Tibial nerve (tissue), 4 donors: ENCODE data around the gene NOX1. TPM values are rescaled to one million over a fixed set of nuclear protein-coding genes. Genes with fewer than 3 reads are reported as not detected.
"Not testable (repeated sequence)": the region's sequence is repeated elsewhere in the genome, so short reads cannot be mapped to it uniquely, and the experiment has no call there.

ENCODE experiments used
- DNase-seq, 2 donors: peaks; one replicate each; pipeline ENCODE4 v3.0.0-alpha.2; 2019; ENCODE audit warnings: low spot score in 2 of 2
- H3K27ac ChIP-seq, 4 donors: fragments of 200-600 bp; sonication (generic) in 3 of 4; one replicate each; pipeline ENCODE4 v1.5.1; 2017 to 2019; ENCODE audit warnings: mild to moderate bottlenecking in 1 of 4
- H3K27me3 ChIP-seq, 2 donors: fragments of 200-600 bp; sonication (generic) in 1 of 2; one replicate each; pipeline versions ENCODE4 v1.5.1 to v1.6.0; 2017 to 2019
- H3K36me3 ChIP-seq, 3 donors: fragments of 200-600 bp; sonication (generic); one replicate each; pipeline ENCODE4 v1.5.1; 2018 to 2019
- H3K4me1 ChIP-seq, 4 donors: fragments of 200-600 bp; sonication (generic) in 3 of 4; one replicate each; pipeline ENCODE4 v1.5.1; 2017 to 2019
- H3K4me3 ChIP-seq, 4 donors: fragments of 200-600 bp; sonication (generic) in 3 of 4; one replicate each; pipeline ENCODE4 v1.5.1; 2017 to 2019; ENCODE audit warnings: mild to moderate bottlenecking in 1 of 4, moderate library complexity in 1 of 4
- H3K9me3 ChIP-seq, 4 donors: fragments of 200-600 bp; sonication (generic) in 3 of 4; one replicate each; pipeline ENCODE4 v1.5.1; 2017 to 2019
- EP300 ChIP-seq, 2 donors: sonication (generic); formaldehyde crosslinking; IDR thresholded peaks; one replicate each; pipeline ENCODE4 v1.6.1; 2017; ENCODE audit warnings: antibody characterized with exemption in 2 of 2, mild to moderate bottlenecking in 1 of 2
- POLR2A ChIP-seq, 2 donors: fragments of 450-650 bp; IDR thresholded peaks; one replicate each; pipeline ENCODE4 v1.6.1; 2017; ENCODE audit warnings: antibody characterized with exemption in 2 of 2, mild to moderate bottlenecking in 2 of 2, moderate library complexity in 2 of 2
- WGBS, 2 donors: methylation state at CpG; one replicate each; pipeline ENCODE4 v1.1.5; 2018; 5-methylcytosine and 5-hydroxymethylcytosine counted together
- small RNA-seq: library from RNA; depleted of rRNA; stranded (forward); fragments of <200 nt; gene quantifications from one replicate; pipeline ENCODE3, GENCODE V24; 2016
- total RNA-seq, 4 donors: library from RNA; depleted of rRNA; stranded (reverse); fragments of >200 nt; gene quantifications; one replicate each; pipeline ENCODE4 v1.1.0, GENCODE V29; 2016
- TF ChIP-seq, protein P1 (sequence below), 5 experiments: fragments of 200-600 bp in 3 of 5; fragments of 450-650 bp in 2 of 5; sonication (generic) in 3 of 5; IDR thresholded peaks; one replicate each; pipeline ENCODE4 v1.5.1; 2016 to 2019; ENCODE audit warnings: antibody characterized with exemption in 5 of 5, mild to moderate bottlenecking in 3 of 5, moderate library complexity in 2 of 5

NOX1 gene
- total RNA-seq, 4 donors from 2014 or later = not detected

DNA sequence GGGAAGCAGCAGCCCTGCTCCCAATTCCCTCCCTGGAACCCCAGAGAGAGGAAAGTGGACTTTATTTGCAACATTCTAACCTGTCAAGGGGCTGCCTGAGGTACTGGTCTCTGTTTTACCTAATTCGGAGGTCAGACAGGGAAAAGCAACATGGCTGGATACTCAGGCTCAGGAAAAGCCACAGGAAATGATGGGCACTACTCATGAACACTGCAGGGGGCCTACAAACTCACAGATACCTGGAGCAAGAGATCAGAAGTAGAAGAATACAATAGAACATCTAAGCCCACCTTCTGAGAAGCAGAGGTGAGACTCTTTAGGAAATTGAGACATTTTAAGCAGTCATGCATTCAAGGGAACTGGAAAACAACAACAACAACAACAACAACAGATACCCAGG lies 69.4 kb downstream of the NOX1 start:
- no peak for TF ChIP-seq POLR2A (IDR thresholded peaks at IDR 0.05)
- no peak for TF ChIP-seq EP300 (IDR thresholded peaks at IDR 0.05)
- TF ChIP-seq, protein P1, sequence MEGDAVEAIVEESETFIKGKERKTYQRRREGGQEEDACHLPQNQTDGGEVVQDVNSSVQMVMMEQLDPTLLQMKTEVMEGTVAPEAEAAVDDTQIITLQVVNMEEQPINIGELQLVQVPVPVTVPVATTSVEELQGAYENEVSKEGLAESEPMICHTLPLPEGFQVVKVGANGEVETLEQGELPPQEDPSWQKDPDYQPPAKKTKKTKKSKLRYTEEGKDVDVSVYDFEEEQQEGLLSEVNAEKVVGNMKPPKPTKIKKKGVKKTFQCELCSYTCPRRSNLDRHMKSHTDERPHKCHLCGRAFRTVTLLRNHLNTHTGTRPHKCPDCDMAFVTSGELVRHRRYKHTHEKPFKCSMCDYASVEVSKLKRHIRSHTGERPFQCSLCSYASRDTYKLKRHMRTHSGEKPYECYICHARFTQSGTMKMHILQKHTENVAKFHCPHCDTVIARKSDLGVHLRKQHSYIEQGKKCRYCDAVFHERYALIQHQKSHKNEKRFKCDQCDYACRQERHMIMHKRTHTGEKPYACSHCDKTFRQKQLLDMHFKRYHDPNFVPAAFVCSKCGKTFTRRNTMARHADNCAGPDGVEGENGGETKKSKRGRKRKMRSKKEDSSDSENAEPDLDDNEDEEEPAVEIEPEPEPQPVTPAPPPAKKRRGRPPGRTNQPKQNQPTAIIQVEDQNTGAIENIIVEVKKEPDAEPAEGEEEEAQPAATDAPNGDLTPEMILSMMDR (IDR thresholded peaks at IDR 0.05) = no peak
- H3K4me1 ChIP-seq = no peaks in the 10 kb centered on the region
- H3K27me3 ChIP-seq = no peaks in the 10 kb centered on the region
- 54 to 56% methylated on average over 1 of the region's 1 CpG for WGBS, 2 donors
- DNase-seq = no peak
- peaks cover 0 to 4% (median 0%) of the 10 kb centered on the region in 4 donors for H3K9me3 ChIP-seq
- H3K36me3 ChIP-seq = no peaks in the 10 kb centered on the region
- no peak overlapping the region for H3K4me3 ChIP-seq
- no peak overlapping the region for H3K27ac ChIP-seq

DNA sequence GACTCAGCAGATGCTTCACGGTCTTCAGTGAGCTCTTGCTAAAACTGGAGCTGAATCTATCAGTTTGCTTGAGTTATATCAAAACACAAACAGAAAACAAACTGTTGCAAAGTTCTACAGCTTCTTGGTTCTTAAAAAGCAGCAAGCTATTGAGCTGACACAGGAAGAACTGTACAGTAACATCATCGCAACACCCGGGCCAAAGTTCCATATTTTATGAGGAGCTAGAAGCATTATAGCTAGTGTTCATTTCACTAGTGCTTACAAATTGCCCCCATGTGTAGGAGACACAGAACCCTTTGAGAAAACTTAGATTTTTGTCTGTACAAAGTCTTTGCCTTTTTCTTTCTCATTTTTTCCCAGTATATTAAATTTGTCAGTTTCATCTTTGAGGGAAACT lies 71.3 kb downstream of the NOX1 start:
- TF ChIP-seq, protein P1 (IDR thresholded peaks at IDR 0.05) = no peak
- no peak for TF ChIP-seq EP300 (IDR thresholded peaks at IDR 0.05)
- Histone ChIP-seq H3K4me1 (no peaks in the 10 kb centered on the region), H3K4me3 (no peak overlapping the region), H3K9me3 (peaks cover 0 to 4% (median 0%) of the 10 kb centered on the region in 4 donors), H3K36me3 (no peaks in the 10 kb centered on the region), H3K27ac (no peak overlapping the region), H3K27me3 (no peaks in the 10 kb centered on the region)
- no peak for DNase-seq
- 55 to 66% methylated on average over 3 of the region's 3 CpGs for WGBS, 2 donors

DNA sequence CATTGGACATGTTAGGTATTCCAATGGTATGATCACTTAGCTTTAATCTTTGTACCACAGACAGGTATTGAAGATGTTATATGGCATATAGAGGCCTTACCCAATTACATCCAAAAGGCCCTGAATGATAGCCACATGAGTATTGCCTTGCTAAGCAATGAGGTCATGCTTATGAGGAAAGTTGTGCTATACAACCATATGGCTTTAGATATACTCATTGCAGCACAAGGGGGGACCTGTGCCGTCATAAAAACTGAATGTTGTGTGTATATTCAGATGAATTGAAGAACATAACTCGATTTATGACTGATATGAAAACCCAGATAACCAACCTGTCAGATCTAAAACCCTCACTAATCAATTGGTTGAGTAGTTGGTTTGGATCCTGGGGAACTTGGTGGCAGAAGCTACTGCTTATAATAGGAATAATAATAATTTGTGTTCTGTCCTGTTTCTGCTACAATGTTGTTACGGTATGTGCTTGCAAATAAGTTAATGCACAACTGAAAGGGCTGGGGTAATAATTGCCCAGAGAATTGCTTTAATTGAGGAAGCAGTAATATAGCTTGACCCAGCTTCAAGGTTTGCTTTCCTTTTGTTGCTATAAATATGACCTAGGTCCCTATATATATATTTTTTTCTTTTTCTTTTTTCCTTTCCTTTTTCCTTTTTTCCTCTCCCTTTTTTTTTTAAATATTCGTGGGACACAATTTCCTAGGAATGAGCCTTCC lies 75.5 kb downstream of the NOX1 start:
- Histone ChIP-seq H3K4me1 (no peaks in the 10 kb centered on the region), H3K9me3 (no peaks in the 10 kb centered on the region), H3K27me3 (no peaks in the 10 kb centered on the region), H3K4me3 (no peak overlapping the region), H3K27ac (no peak overlapping the region), H3K36me3 (no peaks in the 10 kb centered on the region)
- WGBS, 2 donors = 45 to 54% methylated on average over 4 of the region's 4 CpGs
- TF ChIP-seq, protein P1 (IDR thresholded peaks at IDR 0.05) = no peak
- TF ChIP-seq POLR2A (IDR thresholded peaks at IDR 0.05) = no peak
- no peak for DNase-seq

DNA sequence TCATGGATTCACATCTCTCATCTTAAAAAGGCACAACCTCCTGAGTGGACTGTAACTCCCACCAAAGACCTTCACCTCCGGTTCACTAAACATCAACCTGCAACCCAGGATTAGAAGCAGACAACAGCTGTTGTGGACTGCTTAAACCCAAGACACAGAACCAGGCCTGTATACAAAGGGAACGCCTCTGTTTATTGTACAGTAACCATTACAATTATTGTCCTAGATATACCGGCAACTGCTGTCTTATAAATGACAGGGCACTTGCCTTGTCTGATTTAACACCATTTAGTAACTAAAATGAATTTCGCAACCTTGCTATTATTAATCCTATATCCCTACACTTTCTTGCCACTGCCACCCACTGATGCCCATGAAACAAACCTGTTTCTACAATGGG lies 76.8 kb downstream of the NOX1 start:
- WGBS, 2 donors = 88 to 89% methylated on average over 4 of the region's 4 CpGs
- no peaks in the 10 kb centered on the region for H3K9me3 ChIP-seq
- H3K4me3 ChIP-seq = no peak overlapping the region
- H3K36me3 ChIP-seq = no peaks in the 10 kb centered on the region
- no peaks in the 10 kb centered on the region for H3K27me3 ChIP-seq
- DNase-seq = no peak
- H3K4me1 ChIP-seq = no peaks in the 10 kb centered on the region
- TF ChIP-seq POLR2A (IDR thresholded peaks at IDR 0.05) = no peak
- H3K27ac ChIP-seq = no peak overlapping the region

DNA sequence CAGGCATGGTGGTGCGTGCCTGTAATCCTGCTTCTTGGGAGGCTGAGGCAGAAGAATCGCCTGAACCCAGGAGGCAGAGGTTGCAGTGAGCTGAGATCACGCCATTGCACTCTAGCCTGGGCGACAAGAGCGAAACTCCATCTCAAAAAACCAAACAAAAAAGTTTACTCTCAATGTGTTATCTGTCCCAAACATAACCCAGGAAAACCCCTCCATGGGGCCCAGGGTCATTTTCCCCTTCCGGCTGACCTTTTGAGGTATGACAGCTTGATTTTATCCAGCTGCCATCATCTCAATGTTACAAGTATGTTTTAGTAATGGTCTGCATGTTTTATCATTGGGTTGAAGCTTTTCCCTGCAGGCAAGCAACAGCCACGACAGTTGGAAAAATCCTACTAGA lies 77.8 kb downstream of the NOX1 start:
- H3K4me1 ChIP-seq, H3K36me3 ChIP-seq, H3K27ac ChIP-seq, DNase-seq, H3K4me3 ChIP-seq, H3K9me3 ChIP-seq, H3K27me3 ChIP-seq: not testable (repeated sequence)
- WGBS, 2 donors = 87 to 91% methylated on average over 7 of the region's 7 CpGs

Small RNA genes within 50 kb of the gene (small RNA-seq; reads per million reads assigned to genes)
- gene RF00411 = not detected

Other genes starting within 250 kb of the NOX1 start
- 10 to 100 TPM; 31.5 to 34.1 (median 32.5) TPM for gene TSPAN6, start 237.6 kb downstream of the NOX1 start, total RNA-seq
- gene SRPX2, start 230.2 kb downstream of the NOX1 start, total RNA-seq = 10 to 100 TPM; 50.0 to 91.2 (median 56.7) TPM
- gene SYTL4, start 142.2 kb downstream of the NOX1 start, total RNA-seq = 100 to 1,000 TPM in 1 of 4 donors, 10 to 100 TPM in 3; 32.9 to 338 (median 52.6) TPM
- gene CSTF2, start 54.0 kb downstream of the NOX1 start, total RNA-seq = 10 to 100 TPM in 3 of 4 donors, 1 to 10 TPM in 1; 5.7 to 17.7 (median 14.2) TPM
- under 1 TPM in 3 of 4 donors, not detected in 1; 0.30 to 0.84 (median 0.66) TPM for gene XKRX, start 54.6 kb upstream of the NOX1 start, total RNA-seq
- not detected for gene ARL13A, start 95.3 kb upstream of the NOX1 start, total RNA-seq
- gene TRMT2B, start 177.8 kb upstream of the NOX1 start, total RNA-seq = 10 to 100 TPM; 14.3 to 19.0 (median 18.6) TPM
- 1 to 10 TPM in 2 of 4 donors, under 1 TPM in 2; 0.30 to 2.7 (median 0.85) TPM for gene TMEM35A, start 204.5 kb upstream of the NOX1 start, total RNA-seq
- 1 to 10 TPM; 2.1 to 5.2 (median 2.8) TPM for gene CENPI, start 223.8 kb upstream of the NOX1 start, total RNA-seq